HepG2 (cell line): ENCODE results near the gene TRIP4. TPM values are rescaled to one million over a fixed set of nuclear protein-coding genes. Genes with fewer than 3 reads are reported as not detected.
A peak's percentile ranks its signal among the peaks of the same experiment; 100 is the strongest.

ENCODE experiments used
- CREM ChIP-seq, 2 experiments: sonication (generic) in 1 of 2; formaldehyde crosslinking in 1 of 2; IDR thresholded peaks; 2 replicates each; pipeline versions ENCODE4 v1.4.0 to v1.6.1; 2016 to 2020; ENCODE audit warnings: antibody characterized with exemption in 1 of 2, mild to moderate bottlenecking in 1 of 2, missing genetic modification reagents in 1 of 2
- FOXC1 ChIP-seq: sonication (generic); formaldehyde crosslinking; IDR thresholded peaks from 2 replicates; pipeline ENCODE4 v1.8.0; 2022; ENCODE audit warnings: mild to moderate bottlenecking, missing genetic modification reagents, borderline replicate concordance
- GATAD1 ChIP-seq: IDR thresholded peaks from 2 replicates; pipeline ENCODE4 v1.6.1; 2016; ENCODE audit warnings: missing genetic modification reagents, missing compliant biosample characterization
- HDAC2 ChIP-seq: sonication (generic); formaldehyde crosslinking; IDR thresholded peaks from 2 replicates; pipeline ENCODE4 v1.4.0; 2020; ENCODE audit warnings: missing genetic modification reagents
- KMT2A ChIP-seq: sonication (generic); formaldehyde crosslinking; IDR thresholded peaks from 2 replicates; pipeline ENCODE4 v1.4.0; 2020; ENCODE audit warnings: missing genetic modification reagents
- MAX ChIP-seq: IDR thresholded peaks from 2 replicates; pipeline ENCODE4 v1.6.1; 2012; ENCODE audit warnings: inconsistent platforms
- MLX ChIP-seq: IDR thresholded peaks from 2 replicates; pipeline ENCODE4 v1.6.1; 2016
- NFAT5 ChIP-seq: sonication (generic); formaldehyde crosslinking; IDR thresholded peaks from 2 replicates; pipeline ENCODE4 v1.4.0; 2020; ENCODE audit warnings: missing genetic modification reagents
- NR2C2 ChIP-seq: sonication (generic); formaldehyde crosslinking; IDR thresholded peaks from 2 replicates; pipeline ENCODE4 v1.4.0; 2020; ENCODE audit warnings: missing genetic modification reagents, mild to moderate bottlenecking, moderate library complexity, borderline replicate concordance
- RAD21 ChIP-seq: fragments of 450-650 bp; formaldehyde crosslinking; IDR thresholded peaks from 2 replicates; pipeline ENCODE4 v1.5.0; 2020; ENCODE audit warnings: mild to moderate bottlenecking
- REPIN1 ChIP-seq: sonication (generic); formaldehyde crosslinking; IDR thresholded peaks from 2 replicates; pipeline ENCODE4 v1.8.0; 2022; ENCODE audit warnings: missing genetic modification reagents, low read depth, mild to moderate bottlenecking, borderline replicate concordance
- SIN3B ChIP-seq: fragments of 150-350 bp; IDR thresholded peaks from 2 replicates; pipeline ENCODE4 v1.6.1; 2014; ENCODE audit warnings: low read length
- YY1 ChIP-seq: IDR thresholded peaks from 2 replicates; pipeline ENCODE4 v1.6.1; 2011; ENCODE audit warnings: low read length, low read depth, moderate library complexity, mild to moderate bottlenecking; ENCODE audit not compliant: insufficient read depth, insufficient replicate concordance
- ZBTB38 ChIP-seq: sonication (generic); formaldehyde crosslinking; IDR thresholded peaks from 2 replicates; pipeline ENCODE4 v1.5.1; 2020; ENCODE audit warnings: mild to moderate bottlenecking, missing genetic modification reagents
- ZNF546 ChIP-seq: sonication (generic); formaldehyde crosslinking; conservative IDR thresholded peaks from 2 replicates; pipeline ENCODE4 v1.8.1; 2023; ENCODE audit warnings: mild to moderate bottlenecking, missing genetic modification reagents
- ZNF574 ChIP-seq: sonication (generic); formaldehyde crosslinking; IDR thresholded peaks from 2 replicates; pipeline ENCODE4 v1.4.0; 2020; ENCODE audit warnings: missing genetic modification reagents
- ZNF891 ChIP-seq: sonication (generic); formaldehyde crosslinking; IDR thresholded peaks from 2 replicates; pipeline ENCODE4 v1.5.0; 2020; ENCODE audit warnings: mild to moderate bottlenecking, missing genetic modification reagents
- ZSCAN5A ChIP-seq: sonication (generic); formaldehyde crosslinking; IDR thresholded peaks from 2 replicates; pipeline ENCODE4 v1.8.0; 2022; ENCODE audit warnings: mild to moderate bottlenecking, missing genetic modification reagents, borderline replicate concordance
- polyA plus RNA-seq, 8 experiments: library from polyadenylated mRNA; depleted of rRNA in 3 of 8; stranded (reverse) in 7 of 8; unstranded in 1 of 8; fragments of >200 nt; fragmentation: Illumina TruSeq in 4 of 8; extraction: Trizol in 4 of 8; gene quantifications; 2 replicates each; pipeline versions ENCODE4 v1.2.1 to v1.2.3, GENCODE V29; 2011 to 2016; ENCODE audit warnings: low read depth in 4 of 8, missing spikeins in 1 of 8, mixed read lengths in 1 of 8; ENCODE audit not compliant: insufficient read depth in 1 of 8
- total RNA-seq, 5 experiments: library from RNA; depleted of rRNA; stranded (reverse); fragments of >200 nt; fragmentation: Illumina TruSeq; extraction: Trizol; gene quantifications; 2 replicates each; pipeline ENCODE4 v1.2.3, GENCODE V29; 2016; ENCODE audit warnings: low read depth in 1 of 5

Gene TRIP4
- total and polyA plus RNA-seq, 2 of the 13 experiments (the other 11 are each of a cell fraction or from before 2014, with no cell fraction given) = 7.1 to 11.8 TPM

GRCh38 chr15:64381000-64381751, 6.5 kb upstream of the TRIP4 start, which contains the start of gene PCLAF (continued):
- TF ChIP-seq FOXC1 (CRISPR knock-in tag) (peak; percentile 61; the same call in 1 of the 2 replicates), CREM (IDR thresholded peaks at IDR 0.05) (peak; percentile 69), CREM (CRISPR knock-in tag; IDR thresholded peaks at IDR 0.05) (no peak), RAD21 (peak; percentile 46; the same call in 1 of the 2 replicates), REPIN1 (CRISPR knock-in tag) (peak; percentile 69; the same call in 1 of the 2 replicates), MAX (peak; percentile 37; the same call in 1 of the 2 replicates), NFAT5 (CRISPR knock-in tag) (0 out of 2 replicates have a peak, but pooled peaks have one; percentile 26), MLX (CRISPR knock-in tag) (no peak), KMT2A (CRISPR knock-in tag) (peak; percentile 76; the same call in 1 of the 2 replicates), ZNF891 (0 out of 2 replicates have a peak, but pooled peaks have one; percentile 54), ZSCAN5A (CRISPR knock-in tag) (0 out of 2 replicates have a peak, but pooled peaks have one; percentile 21), ZNF546 (CRISPR knock-in tag) (peak; percentile 64), ZBTB38 (peak; percentile 42; the same call in 1 of the 2 replicates), NR2C2 (0 out of 2 replicates have a peak, but pooled peaks have one; percentile 10), HDAC2 (peak; percentile 47; the same call in 1 of the 2 replicates), SIN3B (peak; percentile 89), ZNF574 (CRISPR knock-in tag) (peak; percentile 61), GATAD1 (peak; percentile 84; the same call in 1 of the 2 replicates), YY1 (peak; percentile 52)
